Duodenal mucosa (tissue), 2 donors: ENCODE results near the gene EEIG2.
"Not testable (repeated sequence)": the region's sequence is repeated elsewhere in the genome, so short reads cannot be mapped to it uniquely, and the experiment has no call there.

ENCODE experiments used
- H3K27ac ChIP-seq: one replicate; pipeline ENCODE4 v1.7.0; 2013; ENCODE audit warnings: low read depth, low read length
- H3K27me3 ChIP-seq, 2 donors: one replicate each; pipeline ENCODE4 v1.7.0; 2013; ENCODE audit warnings: low read length in 2 of 2, control low read depth in 1 of 2; ENCODE audit not compliant: insufficient read depth in 2 of 2, control insufficient read depth in 1 of 2
- H3K36me3 ChIP-seq, 2 donors: one replicate each; pipeline ENCODE4 v1.7.0; 2013; ENCODE audit warnings: low read length in 2 of 2, control low read depth in 1 of 2; ENCODE audit not compliant: insufficient read depth in 2 of 2, control insufficient read depth in 1 of 2
- H3K4me1 ChIP-seq, 2 donors: one replicate each; pipeline ENCODE4 v1.7.0; 2013; ENCODE audit warnings: low read length in 2 of 2, control low read depth in 1 of 2; ENCODE audit not compliant: insufficient read depth in 2 of 2, control insufficient read depth in 1 of 2
- H3K4me3 ChIP-seq, 2 donors: one replicate each; pipeline ENCODE4 v1.7.0; 2013; ENCODE audit warnings: low read length in 2 of 2, low read depth in 1 of 2
- H3K9ac ChIP-seq, 2 donors: one replicate each; pipeline ENCODE4 v1.7.0; 2013; ENCODE audit warnings: low read length in 2 of 2, low read depth in 1 of 2
- H3K9me3 ChIP-seq, 2 donors: one replicate each; pipeline ENCODE4 v1.7.0; 2013; ENCODE audit warnings: low read length in 2 of 2, control low read depth in 1 of 2; ENCODE audit not compliant: control insufficient read depth in 1 of 2

The EEIG2 gene

DNA sequence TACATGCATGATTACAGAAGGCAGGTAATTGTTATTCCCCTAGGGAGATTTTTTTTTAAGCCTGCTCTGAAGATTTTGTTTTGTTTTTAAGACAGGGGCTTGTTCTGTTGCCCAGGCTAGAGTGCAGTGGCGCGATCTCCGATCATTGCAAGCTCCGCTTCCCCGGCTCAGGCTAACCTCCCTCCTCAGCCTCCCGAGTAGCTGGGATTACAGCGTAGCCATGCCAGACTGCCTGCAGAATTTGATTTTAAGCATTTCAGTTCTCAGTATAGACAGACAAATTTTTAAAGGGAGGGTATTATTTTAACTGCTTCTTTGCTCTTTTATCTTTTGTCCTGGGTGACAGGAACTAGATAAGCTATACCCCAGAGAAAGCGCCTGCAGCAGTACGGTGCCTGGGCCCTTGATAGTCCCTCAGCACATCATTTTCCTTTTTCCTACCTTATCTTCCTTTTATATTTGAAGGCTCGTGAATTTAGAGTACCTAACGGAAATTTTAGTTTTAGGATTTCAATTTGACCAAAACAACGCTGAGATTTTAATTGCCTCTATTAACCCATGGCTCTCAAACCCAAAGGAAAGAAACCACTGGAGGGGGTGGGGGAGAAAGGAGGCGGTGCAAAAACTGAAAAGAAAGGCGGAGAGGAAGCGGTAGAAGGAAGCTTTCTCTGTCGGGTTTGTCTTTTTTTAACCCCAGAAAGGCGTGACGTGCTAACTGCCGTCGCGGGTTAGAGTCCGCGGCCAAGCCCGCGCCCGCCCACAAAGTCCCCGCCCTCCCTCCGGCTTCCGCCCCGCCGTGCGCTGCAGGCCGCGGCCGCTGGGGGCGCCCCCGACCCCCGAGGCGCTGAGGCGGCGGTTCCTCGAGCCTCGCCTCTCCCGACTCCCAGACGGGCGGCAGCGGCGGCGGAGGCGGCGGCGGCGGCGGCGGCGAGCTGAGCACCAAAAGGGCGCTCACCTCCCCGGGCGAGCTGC, at the start of gene EEIG2:
Gene EEIG2 (plus strand): TSS at position 886 of the 972 bp plus-strand sequence. CDS start 329 bp downstream, outside the sequence.
- H3K4me1 ChIP-seq, result peaks cover 23 to 28% of the 10 kb centered on the region in 2 donors

DNA sequence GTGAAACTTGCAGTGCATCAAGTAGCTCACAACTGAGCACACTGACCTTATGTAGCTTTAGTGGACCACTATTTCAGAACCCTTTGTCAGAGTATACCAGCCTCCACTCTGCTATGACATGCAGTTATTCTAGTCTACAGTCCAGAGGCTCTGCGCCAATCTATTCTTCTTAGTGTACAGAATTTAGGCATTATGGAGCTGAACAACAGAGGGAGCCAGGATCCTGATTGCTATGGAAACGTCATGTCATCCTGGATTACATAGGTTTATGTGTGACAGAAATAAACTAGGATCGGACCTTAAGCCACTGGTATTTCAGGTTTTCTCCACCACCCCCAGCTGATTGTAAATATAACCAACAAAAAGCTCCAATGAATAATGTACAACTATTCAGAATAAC, 48.1 kb upstream of the EEIG2 start:
- H3K27me3 ChIP-seq, result no peaks in the 10 kb centered on the region
- H3K4me3 ChIP-seq, result no peak overlapping the region
- H3K36me3 ChIP-seq, result no peaks in the 10 kb centered on the region
- H3K9ac ChIP-seq, result no peak overlapping the region
- H3K9me3 ChIP-seq, result no peaks in the 10 kb centered on the region
- H3K27ac ChIP-seq, result no peak overlapping the region
- no peaks in the 10 kb centered on the region for H3K4me1 ChIP-seq

More for the DNA sequence above, at the start of gene EEIG2:
- Histone ChIP-seq H3K9me3 (no peaks in the 10 kb centered on the region), H3K27ac (peak within 1 kb of the TSS; percentile 68), H3K9ac (peak within 1 kb of the TSS; percentile 78 to 85), H3K27me3 (no peaks in the 10 kb centered on the region), H3K36me3 (no peaks in the 10 kb centered on the region), H3K4me3 (peak within 1 kb of the TSS; percentile 78 to 83)

DNA sequence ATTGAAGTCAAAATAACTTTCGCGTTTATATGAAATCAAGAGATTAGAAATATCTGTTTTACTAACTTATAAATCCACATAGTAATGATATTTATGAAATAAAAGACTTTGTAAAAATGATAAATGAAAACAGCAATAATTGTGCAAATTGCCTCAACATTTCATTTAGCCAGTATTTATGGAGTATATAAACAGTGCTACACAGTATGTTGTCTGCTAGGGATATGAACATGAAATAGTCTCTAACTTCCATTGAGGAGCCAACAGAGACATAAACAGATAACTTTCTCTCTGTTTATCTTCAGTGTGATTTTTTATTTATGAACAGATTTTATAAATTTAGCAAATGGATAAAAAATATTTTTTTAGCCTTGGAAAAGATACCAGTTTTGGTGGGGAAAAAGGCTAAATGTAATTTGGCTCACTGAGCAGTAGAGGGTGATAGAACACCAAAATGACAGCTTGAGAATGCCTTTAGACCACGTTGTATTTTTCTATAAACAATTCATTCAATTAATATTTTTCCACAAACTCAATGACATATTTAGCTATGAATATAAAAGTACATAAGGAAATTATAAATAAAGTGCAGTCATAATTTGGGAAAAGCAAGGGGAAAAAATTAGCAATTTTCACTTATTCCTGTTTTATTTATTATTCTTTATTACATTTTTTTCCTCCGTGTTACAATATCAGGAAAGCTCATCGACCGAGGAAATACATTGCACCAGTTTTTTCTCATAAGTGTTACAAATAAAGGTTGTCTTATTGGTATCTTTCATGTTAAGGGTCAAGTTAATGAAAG, 47.5 kb upstream of the EEIG2 start:
- Histone ChIP-seq H3K4me3 (no peak overlapping the region), H3K27me3 (no peaks in the 10 kb centered on the region), H3K4me1 (no peaks in the 10 kb centered on the region), H3K36me3 (no peaks in the 10 kb centered on the region), H3K9ac (no peak overlapping the region), H3K27ac (no peak overlapping the region), H3K9me3 (no peaks in the 10 kb centered on the region)

DNA sequence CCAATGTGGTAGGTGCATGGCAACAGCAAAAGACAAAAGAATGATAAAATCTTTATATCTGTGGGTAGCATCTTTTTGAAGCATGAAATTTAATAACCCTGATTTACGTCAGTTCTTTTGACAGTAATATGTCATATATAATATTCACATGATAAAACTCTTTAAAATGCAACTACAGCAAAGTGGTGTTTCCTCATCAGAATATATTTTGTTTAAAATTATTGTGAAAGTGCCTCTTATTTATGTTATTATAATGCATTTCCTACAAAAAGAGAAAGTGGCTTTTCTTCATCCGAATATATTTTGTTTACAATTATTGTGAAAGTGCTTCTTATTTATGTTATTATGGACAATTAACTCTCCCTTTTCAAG, 46.9 kb upstream of the EEIG2 start:
- Histone ChIP-seq H3K9ac (no peak overlapping the region), H3K27me3 (no peaks in the 10 kb centered on the region), H3K27ac (no peak overlapping the region), H3K4me3 (no peak overlapping the region), H3K4me1 (no peaks in the 10 kb centered on the region), H3K36me3 (no peaks in the 10 kb centered on the region), H3K9me3 (no peaks in the 10 kb centered on the region)

DNA sequence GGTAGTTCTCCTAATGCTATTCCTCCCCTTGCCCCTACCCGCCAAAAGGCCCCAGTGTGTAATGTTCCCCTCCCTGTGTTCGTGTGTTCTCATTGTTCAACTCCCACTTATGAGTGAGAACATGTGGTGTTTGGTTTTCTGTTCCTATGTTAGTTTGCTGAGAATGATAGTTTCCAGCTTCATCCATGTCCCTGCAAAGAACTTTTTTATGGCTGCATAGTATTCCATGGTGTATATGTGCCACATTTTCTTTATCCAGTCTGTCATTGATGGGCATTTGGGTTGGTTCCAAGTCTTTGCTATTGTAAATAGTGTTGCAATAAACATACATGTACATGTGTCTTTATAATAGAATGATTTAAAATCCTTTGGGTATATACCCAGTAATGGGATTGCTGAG, 46.0 kb upstream of the EEIG2 start:
- not testable (repeated sequence) for H3K27me3 ChIP-seq, H3K9me3 ChIP-seq, H3K9ac ChIP-seq, H3K27ac ChIP-seq, H3K4me1 ChIP-seq, H3K4me3 ChIP-seq, H3K36me3 ChIP-seq

DNA sequence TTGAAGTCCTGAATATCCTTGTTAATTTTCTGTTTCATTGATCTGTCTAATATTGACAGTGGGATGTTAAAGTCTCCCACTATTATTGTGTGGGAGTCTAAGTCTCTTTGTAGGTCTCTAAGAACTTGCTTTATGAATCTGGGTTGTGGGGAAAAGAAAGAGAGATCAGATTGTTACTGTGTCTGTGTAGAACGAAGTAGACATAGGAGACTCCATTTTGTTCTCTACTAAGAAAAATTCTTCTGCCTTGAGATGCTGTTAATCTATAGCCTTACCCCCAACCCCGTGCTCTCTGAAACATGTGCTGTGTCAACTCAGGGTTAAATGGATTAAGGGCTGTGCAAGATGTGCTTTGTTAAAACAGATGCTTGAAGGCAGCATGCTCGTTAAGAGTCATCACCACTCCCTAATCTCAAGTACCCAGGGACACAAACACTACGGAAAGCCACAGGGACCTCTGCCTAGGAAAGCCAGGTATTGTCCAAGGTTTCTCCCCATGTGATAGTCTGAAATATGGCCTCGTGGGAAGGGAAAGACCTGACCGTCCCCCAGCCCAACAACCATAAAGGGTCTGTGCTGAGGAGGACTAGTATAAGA, 42.5 kb upstream of the EEIG2 start:
- H3K36me3 ChIP-seq, H3K4me1 ChIP-seq, H3K9me3 ChIP-seq, H3K4me3 ChIP-seq, H3K9ac ChIP-seq, H3K27me3 ChIP-seq, H3K27ac ChIP-seq: not testable (repeated sequence)

DNA sequence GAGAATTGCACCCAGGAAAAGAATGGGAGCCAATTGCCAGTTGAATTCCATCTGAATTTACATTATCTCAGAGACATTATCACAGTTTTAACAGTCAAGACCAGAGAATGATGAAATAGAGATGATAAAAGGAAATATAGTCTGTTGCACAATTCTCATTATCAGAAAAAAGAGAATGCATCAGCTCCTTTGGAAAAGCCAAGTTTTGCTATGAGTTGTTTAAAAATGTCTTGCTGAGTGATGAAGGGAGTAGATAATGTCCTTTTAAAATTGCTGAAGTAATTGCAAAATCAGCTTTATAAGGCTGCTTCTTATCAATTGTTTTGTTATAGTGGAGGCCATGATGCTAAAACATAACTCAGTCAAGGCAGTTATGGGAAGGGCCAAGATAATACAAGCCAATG, 37.9 kb upstream of the EEIG2 start:
- no peak overlapping the region for H3K4me3 ChIP-seq
- H3K27me3 ChIP-seq, result no peaks in the 10 kb centered on the region
- H3K36me3 ChIP-seq, result no peaks in the 10 kb centered on the region
- no peaks in the 10 kb centered on the region for H3K4me1 ChIP-seq
- no peaks in the 10 kb centered on the region for H3K9me3 ChIP-seq
- H3K9ac ChIP-seq, result no peak overlapping the region
- no peak overlapping the region for H3K27ac ChIP-seq

DNA sequence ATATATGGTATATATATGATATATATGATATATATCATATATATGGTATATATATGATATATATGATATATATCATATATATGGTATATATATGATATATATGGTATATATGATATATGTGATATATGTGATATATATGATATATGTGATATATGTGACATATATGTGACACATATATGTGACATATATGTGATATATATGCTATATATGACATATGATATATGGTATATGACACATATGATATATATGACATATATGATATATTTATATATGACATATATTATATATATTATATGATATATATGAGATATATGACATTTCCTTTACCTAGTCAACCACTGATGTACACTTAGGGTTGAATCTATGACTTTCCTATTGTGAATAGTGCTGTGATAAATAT, 36.1 kb upstream of the EEIG2 start:
- H3K36me3 ChIP-seq, result no peaks in the 10 kb centered on the region
- H3K27ac ChIP-seq, result no peak overlapping the region
- H3K9ac ChIP-seq, result no peak overlapping the region
- H3K27me3 ChIP-seq, result no peaks in the 10 kb centered on the region
- no peak overlapping the region for H3K4me3 ChIP-seq
- no peaks in the 10 kb centered on the region for H3K9me3 ChIP-seq
- no peaks in the 10 kb centered on the region for H3K4me1 ChIP-seq

DNA sequence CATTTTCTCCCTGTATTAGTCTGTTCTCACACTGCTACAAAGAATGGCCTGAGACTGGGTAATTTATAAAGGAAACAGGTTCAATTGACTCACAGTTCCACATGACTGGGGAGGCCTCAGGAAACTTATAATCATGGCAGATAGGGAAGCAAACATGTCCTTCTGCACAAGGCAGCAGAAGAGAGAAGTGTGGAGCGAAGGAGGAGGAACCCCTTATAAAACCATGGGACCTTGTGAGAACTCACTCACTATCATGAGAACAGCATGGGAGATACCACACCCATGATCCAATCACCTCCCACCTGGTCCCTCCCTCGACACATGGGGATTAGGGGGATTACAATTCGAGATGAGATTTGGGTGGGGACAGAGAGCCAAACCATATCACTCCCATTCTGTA, 35.2 kb upstream of the EEIG2 start:
- Histone ChIP-seq H3K4me3 (no peak overlapping the region), H3K4me1 (no peaks in the 10 kb centered on the region), H3K9me3 (no peaks in the 10 kb centered on the region), H3K27ac (no peak overlapping the region), H3K36me3 (no peaks in the 10 kb centered on the region), H3K27me3 (no peaks in the 10 kb centered on the region), H3K9ac (no peak overlapping the region)

DNA sequence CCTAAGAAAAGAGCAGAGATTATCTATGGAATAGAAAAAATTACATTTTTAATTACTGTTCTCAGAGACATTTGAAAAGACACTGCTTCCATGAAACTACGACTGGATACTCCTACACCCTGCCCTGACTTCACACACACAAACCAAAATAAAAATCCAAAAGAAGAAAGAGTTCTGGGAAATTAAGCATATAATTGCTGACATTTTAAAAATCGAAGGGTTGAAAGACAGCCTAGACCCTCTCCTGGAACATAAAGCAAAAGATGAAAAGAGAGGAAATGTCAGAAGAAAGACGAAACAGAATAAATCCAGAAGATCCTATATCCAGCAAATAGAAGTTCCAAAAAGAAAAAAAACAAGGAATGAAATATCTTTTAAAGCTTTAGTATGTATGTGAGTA, 32.8 kb upstream of the EEIG2 start:
- no peak overlapping the region for H3K27ac ChIP-seq
- H3K27me3 ChIP-seq, result no peaks in the 10 kb centered on the region
- H3K4me1 ChIP-seq, result no peaks in the 10 kb centered on the region
- H3K4me3 ChIP-seq, result no peak overlapping the region
- H3K36me3 ChIP-seq, result no peaks in the 10 kb centered on the region
- H3K9ac ChIP-seq, result no peak overlapping the region
- no peaks in the 10 kb centered on the region for H3K9me3 ChIP-seq
